SJCRH30 (cell line): ENCODE data around the gene ZCCHC14. TPM values are rescaled to one million over a fixed set of nuclear protein-coding genes. Genes with fewer than 3 reads are reported as not detected.
"Not testable (repeated sequence)": the region's sequence is repeated elsewhere in the genome, so short reads cannot be mapped to it uniquely, and the experiment has no call there.

Source experiments
- DNase-seq, 2 experiments: peaks; one replicate each; pipeline ENCODE4 v3.0.0-alpha.2; 2015 to 2020
- H3K27ac ChIP-seq: fragments of 250-450 bp; sonication (Bioruptor Pico); 2 replicates; pipeline ENCODE4 v1.5.1; 2020; ENCODE audit warnings: mild to moderate bottlenecking, moderate library complexity
- H3K27me3 ChIP-seq: fragments of 250-450 bp; sonication (Bioruptor Pico); 2 replicates; pipeline ENCODE4 v1.5.1; 2020; ENCODE audit warnings: mild to moderate bottlenecking, moderate library complexity
- H3K36me3 ChIP-seq: fragments of 250-450 bp; sonication (Bioruptor Pico); 2 replicates; pipeline ENCODE4 v1.5.1; 2020; ENCODE audit warnings: mild to moderate bottlenecking, moderate library complexity
- H3K4me1 ChIP-seq: fragments of 250-450 bp; sonication (Bioruptor Pico); 2 replicates; pipeline ENCODE4 v1.5.1; 2020; ENCODE audit warnings: mild to moderate bottlenecking, moderate library complexity
- H3K4me3 ChIP-seq: fragments of 250-450 bp; sonication (Bioruptor Pico); 2 replicates; pipeline ENCODE4 v1.5.1; 2020; ENCODE audit warnings: mild to moderate bottlenecking, moderate library complexity
- H3K9me3 ChIP-seq: fragments of 250-450 bp; sonication (Bioruptor Pico); replicated peaks from 2 replicates; pipeline ENCODE4 v1.5.1; 2020; ENCODE audit warnings: mild to moderate bottlenecking, moderate library complexity
- total RNA-seq: library from RNA; depleted of rRNA; stranded (reverse); fragments of >200 nt; shearing (Covaris generic); gene quantifications from 2 replicates; pipeline ENCODE4 v1.2.3, GENCODE V29; 2014

ZCCHC14 gene
- total RNA-seq, 1 experiment from 2014 or later: 7.5 TPM

DNA sequence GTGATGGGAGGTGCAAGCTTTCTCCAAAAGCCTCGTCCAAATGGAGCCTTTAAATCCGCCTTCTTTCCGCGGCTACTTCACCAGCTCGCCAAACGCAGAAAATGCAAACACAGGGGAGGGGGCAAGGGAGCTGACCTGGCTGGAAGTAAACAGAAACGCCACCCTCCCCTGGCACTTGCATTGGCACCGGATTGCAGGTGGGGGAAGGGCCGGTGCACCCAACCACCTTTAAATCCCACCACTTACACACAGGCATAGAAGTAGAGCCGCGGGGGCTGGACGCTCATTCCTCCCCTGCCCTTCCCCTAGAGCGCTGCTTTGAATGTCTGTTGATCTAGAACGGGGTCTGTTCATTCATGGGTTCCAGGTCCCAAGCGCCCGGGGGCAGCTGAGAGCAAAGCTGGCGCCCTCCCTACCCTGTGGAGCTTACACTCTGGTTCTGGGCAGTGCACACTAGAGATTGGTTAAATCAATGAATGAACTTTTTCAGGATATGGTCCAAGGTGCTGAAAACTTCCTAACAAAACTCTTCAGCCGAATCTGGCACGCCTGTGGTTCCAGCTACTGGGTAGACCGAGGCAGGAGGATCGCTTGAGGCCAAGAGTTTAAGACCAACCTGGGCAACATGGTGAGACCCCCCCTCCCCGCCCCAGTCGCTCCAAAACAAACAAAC is 920 bp upstream of the ZCCHC14 start:
- Histone ChIP-seq H3K36me3 (no peaks in the 10 kb centered on the region), H3K4me3 (no peak overlapping the region; the same call in 1 of the 2 replicates), H3K27ac (no peak overlapping the region), H3K9me3 (no peaks in the 10 kb centered on the region), H3K4me1 (no peaks in the 10 kb centered on the region), H3K27me3 (no peaks in the 10 kb centered on the region)
- DNase-seq: no peak

DNA sequence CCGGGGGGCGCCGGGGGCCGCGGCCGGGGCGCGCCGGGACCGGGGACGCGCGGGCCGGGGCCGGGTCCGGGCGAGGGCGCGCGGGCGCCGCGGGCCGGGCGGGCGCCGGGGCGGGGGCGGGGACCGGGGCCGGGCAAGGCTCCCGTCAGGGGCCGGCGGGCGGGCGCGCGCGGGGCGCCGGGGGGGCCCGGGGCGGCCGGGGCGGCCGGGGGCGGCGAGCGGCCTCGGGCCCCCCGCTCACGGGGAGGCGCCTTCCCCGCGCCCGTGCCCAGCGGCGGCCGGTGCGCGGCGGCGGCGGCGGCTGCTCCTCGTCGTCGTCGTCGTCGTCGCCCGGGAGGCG is 563 bp downstream of the ZCCHC14 start:
- Histone ChIP-seq H3K4me3 (peak overlapping the region; percentile 52), H3K27ac (no peak overlapping the region), H3K36me3 (no peaks in the 10 kb centered on the region)

DNA sequence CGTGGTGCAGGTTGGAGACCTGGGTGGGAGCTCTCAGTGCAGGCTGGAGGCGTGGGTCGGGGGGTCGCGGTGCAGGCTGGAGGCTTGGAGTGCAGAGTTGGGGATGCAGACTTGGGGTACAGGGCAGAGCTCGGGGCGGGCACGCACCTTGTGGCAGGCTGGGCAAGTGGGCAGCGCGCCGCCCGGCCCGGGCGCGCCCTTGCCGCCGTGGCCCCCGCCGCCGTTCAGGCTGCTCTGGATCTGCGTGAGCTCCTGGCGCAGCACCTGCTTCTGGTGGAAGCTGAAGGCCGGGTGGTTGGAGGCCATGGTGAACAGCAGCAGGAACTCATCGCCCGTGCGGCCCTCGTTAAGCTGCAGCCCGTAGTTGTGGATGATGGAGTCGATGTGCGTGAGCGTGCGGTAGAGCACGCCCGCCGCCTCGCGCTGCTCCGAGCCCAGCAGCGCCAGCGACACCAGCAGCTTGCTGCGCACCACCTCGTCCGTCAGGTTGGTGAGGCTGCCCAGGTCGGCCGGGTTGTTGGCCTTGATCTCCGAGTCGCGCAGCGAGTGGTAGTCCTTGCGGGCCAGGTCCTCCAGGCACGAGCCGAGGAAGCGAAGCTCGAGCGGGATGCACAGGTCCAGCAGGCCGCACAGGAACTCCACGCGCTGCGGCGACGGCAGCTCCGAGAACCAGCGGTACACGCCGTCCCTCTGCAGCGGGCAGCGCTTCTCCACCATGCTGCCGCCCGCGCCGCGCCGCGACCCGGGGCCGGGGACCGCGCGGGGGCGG is 1.1 kb downstream of the ZCCHC14 start:
- no peak overlapping the region for H3K27ac ChIP-seq
- H3K4me3 ChIP-seq: peak overlapping the region; percentile 27; the same call in 1 of the 2 replicates
- no peaks in the 10 kb centered on the region for H3K9me3 ChIP-seq
- H3K27me3 ChIP-seq: no peaks in the 10 kb centered on the region
- H3K4me1 ChIP-seq: peaks cover 4% of the 10 kb centered on the region; the same call in 1 of the 2 replicates
- H3K36me3 ChIP-seq: no peaks in the 10 kb centered on the region
- no peak for DNase-seq

More for the DNA sequence above, 563 bp downstream of the ZCCHC14 start:
- Histone ChIP-seq H3K4me1 (no peaks in the 10 kb centered on the region), H3K9me3 (no peaks in the 10 kb centered on the region), H3K27me3 (no peaks in the 10 kb centered on the region)
- no peak for DNase-seq

DNA sequence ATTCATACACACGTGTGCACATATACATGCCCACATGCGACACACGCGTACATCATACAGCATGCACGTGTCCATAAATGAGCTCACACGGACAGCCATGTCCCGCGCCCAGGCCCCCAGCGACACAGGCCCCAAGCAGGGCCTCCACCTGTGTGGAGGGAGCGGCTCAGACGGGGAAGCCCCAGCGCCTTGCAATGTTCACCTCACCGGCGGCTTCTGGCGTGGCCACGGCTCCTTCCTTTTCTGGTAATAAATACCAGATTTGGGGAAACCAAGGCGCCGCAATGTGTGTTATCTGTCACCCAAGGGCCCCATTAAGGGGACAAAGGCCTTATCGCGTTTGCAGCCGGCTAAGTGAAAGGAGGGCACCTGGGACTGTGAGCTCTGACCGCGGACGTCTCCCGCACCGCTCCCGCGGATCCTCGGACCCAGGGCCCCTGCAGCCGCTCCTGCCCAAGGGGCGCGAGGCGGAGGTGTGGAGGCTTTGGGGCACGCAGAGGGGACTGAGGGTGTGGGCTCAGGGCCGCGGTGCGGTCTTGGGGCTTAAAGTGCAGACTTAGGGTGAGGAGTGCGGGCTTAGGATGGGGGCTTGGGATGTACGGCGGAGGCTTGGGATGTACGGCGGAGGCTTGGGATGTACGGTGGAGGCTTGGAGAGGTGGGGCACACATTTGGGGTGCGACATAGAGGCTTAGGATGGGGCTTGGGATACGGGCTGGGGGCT is 1.9 kb downstream of the ZCCHC14 start:
- DNase-seq, H3K4me3 ChIP-seq, H3K27ac ChIP-seq, H3K9me3 ChIP-seq, H3K36me3 ChIP-seq, H3K4me1 ChIP-seq, H3K27me3 ChIP-seq: not testable (repeated sequence)

DNA sequence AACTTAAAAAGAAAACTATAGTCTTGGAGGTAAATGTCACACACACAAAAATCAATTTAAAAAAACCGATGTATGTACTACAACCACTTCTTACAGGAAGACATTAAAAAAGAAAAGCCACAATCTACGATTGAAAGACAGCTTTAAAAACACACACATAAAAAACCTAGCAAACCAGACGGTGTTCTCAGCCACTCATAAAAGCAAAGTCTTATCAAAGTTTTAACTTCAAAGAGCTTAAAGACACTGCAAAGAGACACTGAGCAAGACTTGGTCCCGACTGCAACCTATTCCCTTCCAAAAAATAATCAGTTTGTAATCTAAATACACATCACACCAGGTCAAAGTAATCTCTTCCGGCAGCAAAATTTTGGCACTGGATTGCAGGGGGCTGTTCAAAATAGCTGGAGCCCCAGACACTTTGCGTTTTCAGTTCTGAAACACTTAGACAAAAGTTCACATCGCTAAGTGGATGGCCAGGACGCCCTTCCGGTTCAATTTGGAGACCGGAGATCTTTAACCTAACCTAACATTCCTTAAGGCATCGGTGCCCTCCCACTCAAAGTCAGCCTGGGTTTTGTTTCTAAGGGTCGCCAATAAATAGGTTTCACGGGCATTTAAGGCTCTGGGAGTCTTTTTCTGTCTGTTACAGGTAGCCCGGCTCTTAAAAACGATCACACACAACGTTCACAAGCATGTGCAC is 2.6 kb downstream of the ZCCHC14 start:
- peaks cover 8% of the 10 kb centered on the region; the same call in 1 of the 2 replicates for H3K4me1 ChIP-seq
- H3K9me3 ChIP-seq: no peaks in the 10 kb centered on the region
- H3K27me3 ChIP-seq: no peaks in the 10 kb centered on the region
- no peaks in the 10 kb centered on the region for H3K36me3 ChIP-seq
- H3K4me3 ChIP-seq: no peak overlapping the region
- no peak overlapping the region for H3K27ac ChIP-seq
- DNase-seq: no peak

DNA sequence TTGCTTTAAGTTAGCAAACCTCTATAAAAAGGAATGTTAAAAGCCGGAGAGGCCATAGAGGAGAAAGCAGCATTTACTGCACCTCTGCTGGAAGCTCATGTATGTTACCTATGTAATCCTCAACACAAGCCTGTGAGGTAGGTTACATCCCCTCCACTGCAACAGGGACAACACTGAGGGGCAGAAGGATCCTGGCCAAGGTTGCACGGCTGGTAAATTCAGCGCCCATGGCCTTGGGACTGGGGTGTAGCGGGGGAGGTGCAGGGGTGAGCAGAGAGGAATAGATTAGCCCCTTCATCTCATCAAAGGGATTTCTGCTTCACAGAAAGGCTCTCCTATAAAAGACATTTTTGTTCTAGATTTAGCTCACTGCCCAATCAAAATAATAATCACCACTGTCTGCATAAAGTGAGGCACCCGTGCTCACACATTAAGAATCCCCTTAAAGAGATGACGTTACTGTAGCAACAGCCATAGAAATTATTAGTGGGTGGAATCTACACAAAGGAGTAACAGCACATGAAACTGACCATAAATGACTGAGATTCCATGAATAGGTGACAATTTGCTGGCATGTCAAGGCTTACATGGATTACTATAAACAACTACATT is 3.3 kb downstream of the ZCCHC14 start:
- Histone ChIP-seq H3K4me1 (peaks cover 8% of the 10 kb centered on the region; the same call in 1 of the 2 replicates), H3K4me3 (no peak overlapping the region), H3K9me3 (no peaks in the 10 kb centered on the region), H3K27me3 (no peaks in the 10 kb centered on the region), H3K27ac (no peak overlapping the region), H3K36me3 (no peaks in the 10 kb centered on the region)
- no peak for DNase-seq

DNA sequence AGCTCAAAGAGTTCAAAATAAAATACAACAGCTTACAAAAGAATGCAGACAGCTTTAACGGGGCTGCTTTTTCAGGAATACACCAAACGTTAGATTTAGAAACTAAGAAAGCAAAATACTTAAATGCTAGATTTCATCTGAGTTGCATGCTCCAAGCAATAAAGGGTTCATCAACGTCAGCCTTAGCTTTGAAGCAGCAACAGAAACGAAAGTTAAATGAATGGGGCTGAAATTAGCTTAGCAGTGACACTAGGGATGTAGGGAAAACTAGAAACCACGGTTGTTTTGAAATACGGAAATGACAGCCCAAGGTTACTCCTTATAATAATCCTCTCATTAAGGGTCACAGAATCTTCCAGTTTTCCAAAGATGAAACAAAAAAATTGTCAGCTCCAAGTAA is 3.9 kb downstream of the ZCCHC14 start:
- not testable (repeated sequence) for H3K4me3 ChIP-seq, H3K36me3 ChIP-seq, H3K27ac ChIP-seq, H3K9me3 ChIP-seq, DNase-seq, H3K4me1 ChIP-seq, H3K27me3 ChIP-seq

DNA sequence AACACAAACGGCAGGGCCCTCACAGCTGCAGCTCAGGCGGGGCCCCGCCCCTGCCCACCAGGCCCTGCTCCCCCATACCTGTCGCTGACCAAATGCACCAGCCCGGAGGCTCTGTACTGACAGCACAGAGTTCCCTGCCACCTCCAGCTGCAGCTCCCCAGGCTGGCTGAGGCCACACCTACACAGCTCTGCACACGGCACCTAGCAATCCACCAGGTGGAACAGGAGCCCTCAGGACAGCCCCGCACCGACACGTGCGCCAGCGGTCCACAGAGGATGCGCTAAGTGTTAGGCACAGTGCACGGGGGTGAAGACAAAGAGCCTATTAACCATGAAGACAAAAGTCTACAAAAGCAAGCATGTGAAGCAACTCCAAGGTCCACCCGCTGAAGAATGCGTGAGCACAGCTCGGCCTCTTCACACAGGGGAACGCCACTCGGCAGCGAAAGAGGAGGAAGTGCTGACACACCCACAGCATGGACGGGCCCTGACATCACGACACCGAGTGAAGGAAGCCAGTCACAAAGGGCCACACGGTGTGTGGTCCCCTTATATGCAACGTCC is 5.4 kb downstream of the ZCCHC14 start:
- Histone ChIP-seq H3K27ac (no peak overlapping the region), H3K4me1 (peaks cover 8% of the 10 kb centered on the region; the same call in 1 of the 2 replicates), H3K27me3 (no peaks in the 10 kb centered on the region), H3K4me3 (no peak overlapping the region), H3K36me3 (no peaks in the 10 kb centered on the region), H3K9me3 (no peaks in the 10 kb centered on the region)
- DNase-seq: no peak

DNA sequence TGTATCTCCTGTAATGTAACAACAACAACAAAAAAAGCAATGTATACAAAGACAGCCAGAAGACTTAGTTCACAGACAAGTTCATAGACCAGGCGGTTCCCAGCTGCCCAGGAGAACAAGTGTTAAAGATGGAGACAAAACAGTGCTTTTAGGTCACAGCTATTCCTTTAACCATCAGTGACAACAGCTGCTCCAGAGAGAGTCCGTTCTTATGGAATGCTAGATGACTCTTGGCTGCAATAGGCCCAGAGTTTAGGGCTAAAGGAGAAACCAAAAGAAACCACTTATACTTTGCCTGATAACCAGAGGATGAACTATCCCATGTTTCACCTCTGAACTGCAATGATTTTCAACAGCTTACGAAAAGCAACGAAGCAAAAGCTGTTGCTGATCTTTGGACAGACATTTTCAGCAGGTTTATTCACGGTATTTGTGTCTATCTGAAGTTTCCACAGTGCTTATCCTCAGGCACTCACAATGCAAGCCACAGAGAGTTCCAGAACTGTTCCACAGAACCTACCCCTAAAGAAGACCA is 6.0 kb downstream of the ZCCHC14 start:
- Histone ChIP-seq H3K36me3 (no peaks in the 10 kb centered on the region), H3K4me1 (peaks cover 8% of the 10 kb centered on the region; the same call in 1 of the 2 replicates), H3K4me3 (no peak overlapping the region), H3K27ac (no peak overlapping the region), H3K9me3 (no peaks in the 10 kb centered on the region), H3K27me3 (no peaks in the 10 kb centered on the region)
- peak; percentile 26 to 56 for DNase-seq

DNA sequence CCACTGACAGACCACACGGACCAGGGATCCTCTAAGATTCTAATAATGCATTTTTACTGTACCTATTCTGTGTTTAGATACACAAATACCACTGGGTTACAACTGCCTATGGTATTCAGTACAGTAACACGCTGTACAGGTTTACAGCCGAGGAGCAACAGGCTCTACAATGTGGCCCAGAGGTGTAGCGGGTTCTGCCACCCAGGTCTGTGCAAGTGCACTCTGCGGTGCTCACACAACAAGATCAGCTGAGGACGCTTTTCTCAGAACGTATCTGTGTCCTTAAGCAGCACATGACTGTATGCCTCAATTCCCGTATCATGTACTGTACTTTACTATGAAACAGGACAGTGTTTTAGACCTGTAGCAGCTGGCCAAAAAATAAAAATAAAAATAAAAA is 6.5 kb downstream of the ZCCHC14 start:
- no peak for DNase-seq
- Histone ChIP-seq H3K4me3 (no peak overlapping the region), H3K27ac (no peak overlapping the region), H3K27me3 (no peaks in the 10 kb centered on the region), H3K36me3 (no peaks in the 10 kb centered on the region), H3K9me3 (no peaks in the 10 kb centered on the region), H3K4me1 (peaks cover 8% of the 10 kb centered on the region; the same call in 1 of the 2 replicates)

DNA sequence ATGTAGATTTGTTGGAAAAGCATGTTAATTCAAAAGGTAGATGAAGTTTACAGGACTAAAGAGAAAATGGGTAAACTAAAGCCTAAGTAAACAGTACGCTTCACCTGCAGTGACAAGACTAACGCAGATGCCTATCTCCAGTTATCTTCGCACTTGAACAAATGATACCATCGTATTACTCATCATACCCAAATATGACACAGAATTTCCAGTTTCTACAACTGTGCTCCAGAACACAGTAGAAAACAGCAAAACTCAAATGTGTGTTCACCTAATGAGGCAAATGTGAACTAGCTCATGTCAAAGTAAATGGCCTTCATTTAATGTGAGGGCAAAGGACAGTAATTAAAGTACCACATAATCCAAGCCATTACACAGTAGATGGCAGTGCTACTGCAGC is 7.0 kb downstream of the ZCCHC14 start:
- H3K36me3 ChIP-seq, H3K27ac ChIP-seq, H3K4me1 ChIP-seq, H3K9me3 ChIP-seq, H3K4me3 ChIP-seq, DNase-seq, H3K27me3 ChIP-seq: not testable (repeated sequence)

DNA sequence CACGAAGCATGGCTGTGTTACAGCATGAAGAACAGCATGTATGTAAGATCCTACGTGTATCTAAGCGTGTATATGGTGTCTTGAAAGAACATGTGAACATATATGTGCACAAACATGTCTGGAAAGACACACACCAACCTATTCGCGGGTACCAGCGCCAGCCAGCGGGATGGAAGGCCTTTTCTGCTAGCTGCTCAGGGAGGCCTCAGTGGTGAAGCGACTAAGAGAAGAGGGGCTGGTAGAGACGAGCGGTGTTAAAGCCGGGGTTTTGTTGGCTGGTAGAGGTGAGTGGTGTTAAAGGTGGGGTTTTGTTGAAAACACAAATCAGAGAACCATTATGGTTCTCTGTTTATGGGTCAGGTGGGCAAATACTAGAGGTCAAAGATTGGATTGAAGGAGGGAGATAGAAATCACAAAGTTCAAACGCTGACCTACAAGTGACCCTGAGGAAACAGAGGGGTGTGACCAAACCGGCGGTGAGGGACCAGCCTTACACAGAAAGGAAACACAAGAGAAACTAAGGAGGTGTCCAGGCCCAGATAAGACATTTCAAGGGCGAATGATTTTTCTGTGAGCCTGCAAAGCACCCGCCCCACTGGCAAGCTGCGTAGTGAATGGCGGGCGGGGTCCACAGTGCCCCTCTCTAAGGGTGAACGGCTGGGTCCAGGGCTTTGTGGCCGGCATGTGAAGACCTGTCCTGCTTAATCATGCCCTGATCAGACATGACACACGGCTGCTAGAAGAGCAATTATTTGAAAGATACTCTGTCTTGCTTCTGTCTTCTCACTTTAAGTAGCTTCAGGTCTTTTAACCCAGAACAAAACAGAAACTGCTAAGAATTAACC is 8.1 kb downstream of the ZCCHC14 start:
- Histone ChIP-seq H3K9me3 (no peaks in the 10 kb centered on the region), H3K36me3 (no peaks in the 10 kb centered on the region), H3K4me1 (peaks cover 8% of the 10 kb centered on the region; the same call in 1 of the 2 replicates), H3K27ac (no peak overlapping the region), H3K4me3 (no peak overlapping the region), H3K27me3 (no peaks in the 10 kb centered on the region)
- no peak for DNase-seq

DNA sequence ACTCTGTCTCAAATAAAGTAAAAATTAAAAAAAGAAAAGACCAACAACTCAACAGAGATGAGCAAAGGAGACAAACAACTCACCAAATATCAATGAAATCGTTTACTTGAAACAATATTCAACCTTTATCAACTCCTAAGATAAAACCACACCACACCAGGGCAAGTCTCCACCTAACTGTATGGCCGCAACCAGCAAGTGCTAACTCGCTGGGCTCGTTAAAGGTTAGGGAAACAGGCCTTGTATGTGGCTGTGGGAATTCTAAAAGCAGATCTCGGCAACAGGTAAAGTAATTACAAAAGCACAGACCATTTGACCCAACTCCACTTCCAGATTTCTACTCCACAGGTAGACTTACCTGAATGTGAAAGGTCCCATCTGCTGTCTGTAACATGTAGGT is 9.3 kb downstream of the ZCCHC14 start:
- Histone ChIP-seq H3K4me3 (no peak overlapping the region), H3K36me3 (no peaks in the 10 kb centered on the region), H3K9me3 (no peaks in the 10 kb centered on the region), H3K4me1 (peaks cover 8% of the 10 kb centered on the region; the same call in 1 of the 2 replicates), H3K27ac (no peak overlapping the region), H3K27me3 (no peaks in the 10 kb centered on the region)
- DNase-seq: no peak
